NCI-H1048 (cell line): ENCODE data around the gene WDFY2.

ENCODE experiments used
- DNase-seq: peaks from one replicate; lab custom pipeline; 2025; lab: John Stamatoyannopoulos, UW

Gene WDFY2

DNA sequence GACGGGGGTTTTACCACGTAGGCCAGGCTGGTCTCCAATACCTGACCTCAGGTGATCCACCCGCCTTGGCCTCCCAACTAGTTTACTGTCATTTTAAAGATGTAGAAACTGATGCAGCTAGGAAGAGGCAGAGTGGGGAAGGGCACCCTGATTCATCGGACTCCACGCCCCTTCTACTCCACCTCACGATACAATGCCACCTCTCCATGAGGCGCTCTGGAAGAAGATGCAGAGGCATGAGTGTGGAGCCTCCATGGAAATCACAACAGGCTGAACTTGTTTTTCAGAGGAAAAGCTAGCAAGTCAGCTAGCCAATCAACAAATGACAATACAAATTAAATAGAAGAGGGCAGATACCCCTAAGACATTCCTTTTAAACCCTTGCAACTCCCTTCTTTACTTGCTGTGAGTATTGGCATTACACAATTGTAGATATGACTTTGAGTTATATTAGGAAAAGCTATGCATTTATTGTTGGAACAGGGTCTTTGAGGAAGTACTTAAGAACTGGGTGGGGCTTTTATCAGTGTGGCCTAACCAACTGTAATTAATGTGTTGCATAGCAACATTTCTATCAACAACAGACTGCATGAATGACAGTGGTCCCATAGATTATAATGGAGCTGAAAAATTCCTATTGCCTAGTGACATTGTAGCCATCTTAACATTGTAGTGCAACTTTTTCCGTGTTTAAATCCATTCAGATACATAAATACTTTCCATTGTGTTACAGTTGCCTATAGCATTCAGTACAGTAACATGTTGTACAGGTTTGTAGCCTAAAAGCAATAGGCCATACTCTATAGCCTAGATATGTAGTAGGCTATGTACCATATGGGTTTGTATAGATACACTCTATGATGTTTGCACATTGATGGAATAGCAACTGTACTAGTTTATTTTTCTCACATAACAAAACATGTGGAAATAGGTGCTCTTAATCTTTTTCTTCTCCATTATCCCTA lies 17.6 kb downstream of the WDFY2 start:
- DNase-seq: no peak

DNA sequence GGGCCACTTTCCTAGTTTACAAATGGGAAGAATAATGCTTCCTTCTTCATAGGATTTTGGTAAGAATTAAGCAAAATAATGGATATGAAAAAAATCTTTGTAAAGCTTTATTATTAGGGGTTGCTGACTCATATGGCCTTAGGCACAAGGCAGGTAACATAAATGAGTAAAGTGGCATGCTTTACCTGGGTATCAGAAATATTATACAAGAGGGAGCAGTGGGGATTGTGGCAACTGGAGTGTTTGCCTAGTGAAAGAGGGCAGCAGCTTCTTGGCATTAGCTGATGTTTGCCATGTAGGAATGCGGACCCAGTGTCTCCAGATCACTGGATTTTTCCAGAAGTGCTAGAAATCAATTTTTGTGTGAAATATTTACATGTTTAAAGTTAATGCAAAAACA lies 19.5 kb downstream of the WDFY2 start:
- DNase-seq: no peak

DNA sequence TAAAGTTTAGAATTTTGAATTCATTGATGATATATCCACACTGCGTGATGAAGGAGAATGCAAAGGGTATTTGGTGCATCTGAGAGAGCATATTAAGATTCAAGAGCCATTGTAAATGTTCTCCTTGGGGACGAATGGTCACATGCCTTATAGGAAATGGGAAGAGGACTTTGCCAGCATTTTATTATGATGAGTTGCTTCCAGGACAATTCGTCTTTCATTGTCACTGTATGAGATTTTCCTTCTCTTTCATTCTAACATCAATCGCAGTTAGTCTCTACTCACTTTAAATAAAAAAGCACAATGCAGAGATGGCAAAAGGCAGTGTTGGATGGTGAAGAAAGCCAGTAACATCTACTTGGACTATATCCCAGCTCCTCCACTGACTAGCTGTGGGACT lies 21.4 kb downstream of the WDFY2 start:
- no peak for DNase-seq

DNA sequence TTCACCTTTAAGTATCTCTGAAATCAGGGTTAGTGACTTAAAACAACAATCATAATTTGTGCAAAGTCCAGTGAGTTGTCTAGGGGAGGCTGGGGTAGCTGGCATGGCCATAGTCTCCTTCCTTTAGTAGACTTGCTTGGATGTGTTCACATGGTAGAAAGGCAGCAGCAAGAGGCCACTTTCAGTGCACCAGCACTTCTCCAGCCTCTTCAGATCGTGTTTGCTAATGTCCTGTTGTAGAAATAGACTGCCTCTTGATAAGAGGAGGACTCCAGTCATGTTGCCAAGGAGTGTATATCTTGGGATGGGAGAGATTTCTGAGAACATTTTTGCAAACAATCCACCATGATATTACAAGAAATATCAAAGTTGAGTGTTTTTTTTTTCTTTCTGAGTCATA lies 22.9 kb downstream of the WDFY2 start:
- no peak for DNase-seq

DNA sequence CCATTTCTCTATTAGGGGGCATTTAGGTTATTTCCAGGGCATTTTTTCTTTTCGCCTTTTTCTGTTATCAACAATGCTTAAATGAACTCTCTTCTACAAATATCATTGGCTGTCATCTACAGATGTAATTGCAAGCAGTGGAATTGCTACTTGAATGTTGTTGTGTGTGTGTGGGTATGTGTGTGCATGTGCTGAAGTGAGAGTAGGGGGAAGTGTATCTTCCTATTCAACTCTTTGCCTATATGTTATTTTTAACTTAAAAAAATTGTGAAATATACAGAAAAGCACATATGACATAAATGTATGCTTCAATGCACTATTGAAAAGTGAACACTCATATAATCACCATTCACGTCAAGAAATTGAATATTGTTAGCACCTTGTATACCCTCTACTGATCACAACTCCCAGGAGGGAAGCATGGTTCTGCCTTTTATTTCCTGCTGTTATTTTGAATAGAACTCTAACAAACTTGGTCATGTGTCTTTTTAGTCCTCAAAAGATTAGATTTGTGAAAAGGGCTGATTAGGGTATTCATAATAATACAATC lies 24.7 kb downstream of the WDFY2 start:
- no peak for DNase-seq

DNA sequence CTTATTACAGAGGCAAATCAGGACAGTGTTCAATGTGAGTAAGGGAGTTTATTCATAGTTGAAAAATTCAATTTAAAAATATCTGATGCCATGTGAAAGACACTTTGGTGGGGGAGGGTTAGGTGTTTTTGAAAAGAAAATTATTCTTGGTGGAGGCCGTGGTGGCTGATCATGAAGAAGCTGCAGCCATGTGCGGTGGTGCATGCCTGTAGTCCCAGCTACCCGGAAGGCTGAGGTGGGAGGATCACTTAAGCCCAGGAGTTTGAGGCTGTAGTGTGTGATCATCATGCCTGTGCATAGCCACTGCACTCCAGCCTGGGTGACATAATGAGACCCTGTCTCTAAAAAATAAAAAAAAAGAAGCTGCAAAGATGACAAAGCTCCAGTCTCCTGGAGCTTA lies 28.6 kb downstream of the WDFY2 start:
- no peak for DNase-seq

DNA sequence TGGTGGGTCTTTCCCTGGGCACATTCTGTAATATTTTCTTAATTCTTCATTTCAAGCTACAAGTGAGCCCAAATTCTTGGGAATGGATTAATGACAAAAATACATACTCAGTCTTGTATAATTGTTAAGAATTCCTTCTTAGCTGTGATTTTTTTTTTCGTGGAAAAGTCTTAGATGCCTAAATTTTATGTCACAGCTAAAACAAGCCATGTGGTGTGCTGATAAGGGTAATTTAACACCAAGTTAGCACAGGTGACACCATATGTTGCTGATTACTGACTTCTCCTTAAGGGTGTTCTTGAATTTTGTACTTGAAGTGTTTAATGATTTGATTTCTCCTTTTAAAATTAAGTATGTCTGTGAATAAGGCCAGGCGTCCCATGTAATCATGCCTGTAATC lies 29.3 kb downstream of the WDFY2 start:
- no peak for DNase-seq

DNA sequence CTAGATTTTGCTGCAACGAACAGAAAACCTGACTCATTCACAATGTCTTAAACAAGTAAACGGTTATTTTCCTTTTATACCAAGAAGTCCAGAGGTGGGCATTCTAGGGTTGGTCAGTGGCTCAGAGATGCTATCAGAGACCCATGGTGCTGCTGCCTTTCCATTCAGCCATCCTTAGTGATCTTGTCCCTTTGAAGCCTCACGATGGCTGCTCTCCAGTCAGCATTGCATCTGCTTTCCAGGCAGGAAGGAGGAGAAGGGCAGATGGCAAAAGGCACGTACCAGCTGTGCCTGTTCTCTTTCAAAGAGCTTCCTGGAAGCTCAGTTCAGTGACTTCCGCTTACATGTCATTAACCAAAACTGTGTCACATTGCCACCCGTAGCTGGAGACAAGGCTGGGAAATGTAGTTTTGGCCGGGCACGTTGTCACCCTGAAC lies 30.1 kb downstream of the WDFY2 start:
- no peak for DNase-seq

DNA sequence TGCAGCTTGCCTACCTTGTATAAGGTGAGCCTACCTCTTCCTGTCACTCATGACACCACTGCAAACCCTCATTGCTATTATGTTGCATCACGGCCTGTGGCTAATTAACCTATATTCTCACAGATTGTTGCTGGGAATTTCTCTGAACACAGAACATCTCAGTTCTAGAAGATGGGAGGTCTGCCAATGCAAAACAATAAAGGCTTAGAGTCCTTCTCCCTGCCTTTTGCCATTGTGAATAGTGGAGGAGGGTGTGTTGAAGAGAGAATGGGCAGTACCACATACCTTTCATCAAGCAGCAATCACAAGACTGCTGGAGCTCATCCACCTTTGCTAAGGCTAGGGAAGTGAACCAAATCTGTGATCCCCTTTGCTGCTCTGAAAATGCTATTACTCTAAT lies 34.4 kb downstream of the WDFY2 start:
- no peak for DNase-seq

DNA sequence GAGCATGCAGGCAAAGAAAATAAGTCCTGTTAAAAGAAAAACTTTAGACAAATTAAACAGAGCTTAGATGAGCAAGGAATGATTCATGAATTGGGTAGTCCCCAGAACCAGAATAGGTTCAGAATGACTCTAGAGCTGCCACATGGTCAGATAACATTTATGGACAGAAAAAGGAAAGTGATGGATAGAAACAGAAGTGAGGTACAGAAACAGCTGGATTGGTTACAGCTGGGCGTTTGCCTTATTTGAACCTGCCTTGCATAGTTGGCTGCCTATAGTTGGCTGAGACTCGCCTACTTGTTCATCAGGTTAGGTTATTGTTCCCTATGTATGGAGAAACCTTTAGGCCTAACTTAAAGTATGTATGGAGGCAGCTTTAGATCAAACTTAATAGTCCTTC lies 35.4 kb downstream of the WDFY2 start:
- DNase-seq: no peak

DNA sequence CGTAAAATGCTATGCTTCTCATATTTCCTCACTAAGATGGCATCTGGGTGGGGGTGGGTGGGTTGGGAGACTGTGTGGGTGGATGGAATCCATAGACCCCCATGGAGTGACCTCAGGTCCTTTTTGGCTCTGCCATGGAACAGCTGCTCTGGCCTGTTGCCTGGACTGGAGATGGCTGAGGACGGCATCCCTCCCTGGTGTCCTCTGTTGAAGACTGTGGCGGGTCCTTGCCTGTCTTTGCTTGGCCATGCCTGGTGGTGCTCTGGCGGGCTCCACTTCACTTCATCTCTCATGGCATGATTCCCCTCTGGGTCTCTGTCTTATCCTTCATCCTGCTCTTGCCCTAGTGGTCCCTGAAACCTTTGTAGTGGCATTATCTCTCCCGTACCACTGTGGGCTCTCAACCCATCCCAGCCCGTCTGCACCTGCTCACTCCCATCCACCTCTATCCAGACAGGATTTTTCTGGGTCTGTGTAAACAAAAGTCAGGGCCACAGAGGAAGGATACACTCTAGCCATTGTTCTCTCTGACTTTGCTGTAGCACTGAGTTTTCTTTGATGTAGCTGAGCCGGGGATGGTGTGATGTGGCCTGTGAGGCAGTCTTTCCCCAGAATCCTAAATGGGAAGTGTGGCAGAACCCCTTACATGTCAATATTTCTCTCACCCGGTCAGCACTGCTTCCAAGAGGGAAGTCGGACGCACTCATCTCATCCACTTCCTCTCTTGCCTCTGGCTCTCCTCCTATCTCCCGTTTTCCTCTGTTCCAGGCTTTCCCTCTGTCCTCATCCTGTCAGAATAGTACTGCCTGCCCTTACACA lies 36.1 kb downstream of the WDFY2 start:
- no peak for DNase-seq

DNA sequence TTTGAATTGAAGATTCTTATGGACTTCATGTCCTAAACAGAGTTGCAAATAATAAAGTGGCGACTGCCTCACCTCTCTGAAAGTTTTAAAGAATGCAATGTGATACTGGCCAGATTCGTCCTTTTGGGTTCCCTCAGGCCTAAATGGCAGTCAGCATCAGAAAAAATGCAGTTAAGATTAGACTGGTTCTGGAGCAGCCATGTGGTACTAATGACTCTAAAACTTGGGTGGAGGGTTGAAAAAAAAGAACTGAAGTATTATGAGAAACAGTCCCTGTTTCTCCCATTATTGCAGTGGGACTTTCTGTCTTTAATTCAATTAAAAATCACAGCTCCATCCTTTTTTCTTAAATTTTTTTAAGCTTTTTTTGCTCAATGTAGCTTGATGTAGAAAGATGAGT lies 37.3 kb downstream of the WDFY2 start:
- no peak for DNase-seq

DNA sequence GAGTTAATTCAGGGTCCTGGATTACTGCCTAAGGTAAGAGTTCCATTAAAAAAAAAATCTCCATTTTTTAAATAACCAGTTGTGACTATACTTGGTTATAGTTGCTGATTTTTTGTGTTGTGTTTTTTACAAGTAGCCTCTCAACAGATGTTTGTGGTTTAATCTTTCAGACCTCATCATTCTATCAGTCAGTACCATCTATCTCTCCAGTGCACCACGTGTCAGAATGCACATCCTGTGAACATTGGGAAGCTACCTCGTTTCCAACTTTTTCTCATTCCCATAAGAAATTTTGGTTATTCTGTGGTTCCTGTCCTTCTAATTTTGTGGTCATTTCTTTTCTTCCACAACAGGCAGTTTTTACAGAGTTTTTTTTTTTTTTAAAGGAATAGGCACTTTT lies 39.2 kb downstream of the WDFY2 start:
- no peak for DNase-seq

DNA sequence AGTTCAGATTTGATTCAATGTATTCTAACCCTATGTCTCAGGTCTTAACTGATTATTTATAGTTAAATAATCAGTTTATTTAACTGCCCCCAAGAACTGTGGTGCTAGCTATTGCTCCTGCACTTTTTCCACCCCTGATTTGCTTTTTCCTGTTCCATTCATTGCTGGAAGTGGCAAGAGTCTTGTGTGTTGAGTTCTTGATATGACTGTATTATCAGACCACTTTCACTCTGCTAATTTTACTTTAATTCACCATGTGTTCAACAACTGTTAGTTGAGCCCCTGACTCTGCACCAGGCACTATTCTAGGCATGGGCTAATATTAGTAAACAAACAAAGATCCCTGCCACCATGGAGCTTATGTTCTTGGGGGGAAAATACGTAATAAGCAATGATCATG lies 39.9 kb downstream of the WDFY2 start:
- DNase-seq: no peak

DNA sequence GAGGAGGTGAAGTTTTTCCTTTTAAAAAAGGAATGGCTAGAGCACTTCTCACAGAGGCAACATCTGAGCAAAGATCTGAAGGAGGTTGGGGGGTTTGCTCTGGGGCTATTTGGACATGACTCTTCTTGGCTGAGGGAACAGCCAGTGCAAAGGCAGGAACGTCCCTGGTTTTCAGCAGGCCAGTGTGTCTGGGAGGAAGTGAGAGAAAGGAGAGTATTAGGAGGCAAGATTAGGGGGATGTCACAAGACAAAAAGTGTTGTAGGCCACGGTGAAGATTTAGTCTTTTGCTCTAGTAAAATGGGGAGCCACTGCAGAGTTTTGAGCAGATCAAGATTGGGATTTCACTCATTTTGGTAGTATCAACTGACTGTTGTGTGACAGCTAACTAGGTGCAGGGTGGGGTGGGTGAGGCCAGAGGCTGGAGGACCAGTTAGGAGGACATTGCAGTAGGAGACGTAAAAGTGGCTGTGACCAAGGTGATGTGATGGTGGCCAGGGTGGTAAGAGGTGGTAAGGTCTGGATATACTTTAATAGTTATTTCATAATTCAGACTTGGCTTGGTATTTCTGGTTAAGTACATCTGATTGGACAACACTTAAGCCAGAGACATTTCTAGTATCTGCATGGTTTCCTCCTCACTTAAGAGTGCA lies 40.6 kb downstream of the WDFY2 start:
- no peak for DNase-seq

DNA sequence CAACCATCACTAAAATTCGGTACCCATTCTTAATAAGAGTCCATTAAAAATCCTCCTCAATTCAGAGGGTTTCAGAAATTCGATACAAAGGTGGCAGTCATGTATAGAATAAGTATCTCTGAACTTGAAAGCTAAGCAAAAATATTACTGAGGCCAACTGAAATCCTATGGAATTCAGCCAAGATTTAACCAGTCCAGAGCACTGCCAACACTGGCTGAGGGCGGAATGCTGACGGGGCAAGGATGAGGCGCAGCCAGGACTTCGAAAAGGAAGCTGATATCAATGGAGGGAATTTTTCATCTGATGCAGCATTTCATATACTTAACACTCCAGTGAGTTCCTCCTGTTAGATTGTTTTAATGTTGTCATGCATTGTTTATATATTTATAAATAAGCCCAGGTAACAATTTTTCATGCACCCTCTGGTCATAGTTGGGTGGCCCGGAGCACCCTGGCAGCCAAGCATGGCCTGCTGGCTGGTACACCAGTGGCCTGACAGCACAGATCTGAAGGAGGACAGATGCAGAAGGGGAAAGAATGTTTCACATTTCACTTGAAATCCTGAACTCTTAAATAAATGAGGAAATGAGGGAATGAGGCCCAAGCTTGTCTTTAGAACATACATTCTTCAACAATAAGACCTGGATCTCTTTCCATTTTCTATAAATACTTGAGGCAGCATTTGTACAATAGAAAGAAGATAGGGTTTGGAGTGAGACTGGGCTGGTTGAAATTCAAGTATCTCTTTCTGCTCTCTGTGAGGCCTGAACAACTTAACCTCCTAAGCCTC lies 41.5 kb downstream of the WDFY2 start:
- no peak for DNase-seq

DNA sequence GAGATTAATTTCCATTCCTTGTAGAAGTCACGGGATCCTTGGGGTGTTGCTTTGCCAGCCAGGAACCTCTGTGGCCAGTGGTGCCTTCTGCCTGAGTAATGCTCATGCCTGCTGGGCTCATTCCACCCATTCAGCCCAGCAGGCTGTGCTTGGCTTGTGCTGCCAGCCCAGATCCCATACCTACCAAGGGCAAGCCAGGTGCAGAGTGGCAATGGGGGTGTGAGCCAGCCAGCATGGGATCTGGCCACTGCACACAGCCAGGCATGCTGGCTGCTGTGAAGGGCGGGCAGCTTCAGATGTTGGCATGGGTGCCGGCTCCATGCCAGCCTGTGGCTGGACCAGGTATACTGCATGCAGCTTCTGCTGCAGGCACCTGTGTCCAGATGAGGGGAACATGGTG lies 42.5 kb downstream of the WDFY2 start:
- no peak for DNase-seq

DNA sequence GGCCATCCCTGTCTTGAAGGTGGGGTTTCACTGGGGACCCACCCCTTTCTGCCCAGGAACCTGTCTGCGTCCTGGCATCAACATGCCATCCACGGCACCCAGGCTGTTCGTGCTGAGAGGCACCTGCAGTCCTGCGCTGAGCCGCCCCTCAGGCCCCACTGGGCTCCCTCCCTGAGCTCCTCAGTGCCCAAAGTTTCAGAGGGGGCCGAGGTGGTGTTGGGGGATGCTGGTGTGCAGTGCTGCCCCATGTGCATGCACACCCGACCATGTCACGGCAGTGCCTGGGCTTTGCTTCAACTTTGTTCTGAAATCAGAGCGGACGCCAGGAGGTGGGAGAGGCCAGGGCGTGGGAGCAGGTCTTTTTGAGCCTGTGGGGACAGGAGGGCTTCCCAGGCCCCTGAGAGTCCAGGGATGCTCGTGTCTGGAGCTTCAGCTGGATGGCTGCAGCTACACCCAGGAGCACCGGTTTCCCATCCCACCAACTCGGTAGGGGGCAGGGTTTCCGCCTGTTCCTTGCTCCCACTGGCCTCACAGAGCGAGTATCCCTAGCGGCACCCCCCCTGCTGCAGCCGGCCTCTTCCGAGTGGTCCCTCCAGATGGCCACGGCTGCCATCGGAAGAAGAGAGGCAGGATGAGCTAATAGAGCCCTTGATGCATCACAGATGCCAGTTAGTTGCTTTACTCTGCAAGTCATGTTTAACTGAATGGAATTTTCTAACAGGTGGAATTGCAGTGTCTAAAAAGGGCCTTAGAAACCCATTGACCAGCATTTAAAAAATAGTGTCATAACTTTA lies 44.0 kb downstream of the WDFY2 start:
- DNase-seq: no peak

DNA sequence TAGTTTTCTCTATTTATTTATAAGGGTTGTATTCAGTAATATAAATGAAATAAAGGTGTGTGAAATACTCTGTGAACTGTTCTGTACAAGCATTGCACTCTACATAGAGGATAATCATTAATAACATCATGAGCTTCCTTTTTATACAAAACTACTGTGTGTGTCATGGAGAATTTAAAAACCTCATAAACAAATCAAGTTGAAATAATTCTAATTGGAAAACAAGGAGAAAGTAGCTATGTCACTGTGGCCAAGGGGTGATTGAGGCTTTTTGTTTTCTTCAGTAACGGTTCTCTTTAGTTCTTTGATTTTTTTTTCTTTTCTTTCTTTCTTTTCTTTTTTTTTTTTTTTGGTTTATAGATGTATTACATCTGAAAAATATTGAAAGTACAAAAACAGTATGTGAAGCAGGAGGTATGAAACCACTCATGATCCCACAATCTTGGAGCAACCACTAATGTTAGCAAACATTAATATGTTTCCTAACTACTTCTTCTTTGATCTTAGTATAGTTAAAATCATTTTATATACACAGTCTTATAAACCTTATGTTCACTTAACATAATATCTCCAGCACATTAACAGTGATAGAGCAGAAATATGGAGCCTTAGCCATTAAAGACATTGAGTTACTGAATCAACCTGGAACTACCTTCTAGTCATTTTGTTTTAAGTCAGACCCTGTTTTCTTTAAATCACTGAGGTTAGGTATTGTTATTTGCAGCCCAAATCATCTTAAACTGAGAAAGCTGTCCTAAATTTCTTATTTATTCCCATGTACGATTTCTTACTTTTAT lies 45.4 kb downstream of the WDFY2 start:
- no peak for DNase-seq

DNA sequence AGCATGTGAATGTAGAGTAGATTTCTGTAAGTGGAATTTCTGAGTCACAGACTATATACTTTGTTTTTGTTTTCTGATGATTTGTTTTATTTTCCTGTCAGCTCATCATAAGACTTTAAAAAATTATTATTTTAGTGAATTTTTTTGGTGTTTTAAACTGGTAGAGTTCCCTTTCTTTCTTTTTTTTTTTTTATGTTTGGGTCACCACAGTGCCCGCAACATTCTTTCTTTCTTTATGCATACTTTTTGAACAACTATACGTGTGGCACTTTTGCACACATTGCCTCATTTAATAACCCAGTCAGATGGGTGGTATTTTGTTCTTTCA lies 46.0 kb downstream of the WDFY2 start:
- DNase-seq: no peak
